Suppressor macrophage treated with lipopolysaccharide for 4 hours (primary cell): ENCODE measurements around the gene CD55.

Source experiments
- DNase-seq: peaks from one replicate; pipeline ENCODE4 v3.0.0-alpha.2; 2020

CD55 gene

DNA sequence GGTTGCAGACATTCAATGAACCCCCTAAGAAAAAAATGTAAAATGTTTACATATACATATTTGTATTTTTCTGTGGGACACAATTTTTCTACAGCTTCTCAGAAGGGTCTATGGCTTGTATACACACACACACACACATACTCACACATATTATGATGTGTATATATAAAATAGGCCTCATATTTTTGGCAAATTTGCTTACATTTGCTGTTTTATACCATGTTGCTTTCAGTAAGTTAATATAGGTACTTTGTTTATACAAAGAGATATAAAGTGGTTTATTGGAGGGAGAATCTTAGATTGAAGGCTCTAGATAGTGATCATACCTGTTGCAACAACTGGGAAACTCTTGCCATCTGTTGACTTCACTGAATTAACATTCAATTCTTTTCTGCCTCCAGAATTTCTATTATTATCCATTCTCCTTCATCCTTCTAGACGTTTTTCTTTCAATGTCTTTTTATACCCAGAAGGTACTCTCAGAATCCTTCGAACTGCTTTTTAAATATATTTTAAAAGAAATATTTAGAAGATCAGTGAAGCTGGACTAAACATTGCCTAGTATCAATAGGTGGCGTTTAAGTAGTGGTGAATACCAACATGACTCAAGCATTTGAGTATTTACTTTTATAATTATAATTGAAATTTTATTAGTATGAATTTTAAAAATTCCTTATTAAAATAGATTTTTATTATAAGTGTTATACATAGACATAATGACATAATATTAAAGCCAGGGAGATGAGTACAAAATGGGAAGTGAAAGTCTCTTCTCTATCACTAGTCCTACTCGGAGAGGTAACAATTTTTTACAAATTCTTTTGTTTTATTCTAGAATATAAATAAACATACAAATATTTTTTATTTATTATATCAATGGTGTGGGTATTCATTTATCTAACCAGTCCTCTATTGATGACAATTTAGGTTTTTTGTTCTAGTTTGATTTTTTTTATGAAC, 10.2 kb downstream of the CD55 start:
- no peak for DNase-seq

DNA sequence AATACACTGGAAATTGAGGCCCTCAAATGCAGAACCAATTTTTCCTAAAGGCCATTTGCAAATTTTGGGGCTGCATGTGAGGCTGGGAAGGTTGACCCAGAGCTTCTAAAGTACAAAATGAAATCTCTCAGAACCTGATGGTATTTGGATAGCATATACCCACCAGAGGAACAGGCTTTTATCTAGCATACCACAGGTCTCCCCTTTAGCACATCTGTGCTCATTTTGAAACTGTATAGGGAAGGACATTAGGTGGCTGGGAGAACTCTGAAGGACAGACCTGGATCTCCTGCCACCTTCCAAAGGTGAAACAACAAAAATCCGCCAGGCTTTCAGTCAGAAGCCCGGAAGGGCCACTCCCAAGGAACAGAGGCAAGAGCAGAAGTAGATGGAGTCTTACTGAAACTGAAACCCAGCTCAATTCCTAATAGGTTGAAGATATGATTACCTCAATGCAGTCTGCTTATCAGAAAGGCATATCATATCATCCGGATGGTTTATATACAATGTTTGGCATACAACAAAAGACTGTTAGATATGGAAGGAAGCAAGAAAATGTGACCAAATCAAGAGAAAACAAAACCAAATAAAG, 11.6 kb downstream of the CD55 start:
- no peak for DNase-seq

DNA sequence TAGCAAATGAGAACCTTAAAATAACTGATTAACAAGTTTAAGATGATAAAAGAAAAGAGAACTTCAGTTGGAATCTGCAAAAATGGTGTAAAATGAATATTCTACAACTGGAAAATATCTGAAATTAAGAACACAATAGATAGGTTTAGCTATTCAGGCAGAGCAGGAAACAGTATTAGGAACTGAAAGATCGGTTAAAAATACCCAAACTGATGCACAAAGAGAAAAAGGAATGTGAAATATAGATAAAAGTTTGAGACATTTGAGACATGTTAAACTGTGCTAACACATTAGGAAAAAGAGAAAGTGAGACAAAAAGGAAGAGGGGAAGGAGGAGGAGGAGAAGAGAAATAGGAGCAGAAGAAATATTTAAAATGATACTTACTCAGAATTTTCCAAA, 12.1 kb downstream of the CD55 start:
- no peak for DNase-seq

DNA sequence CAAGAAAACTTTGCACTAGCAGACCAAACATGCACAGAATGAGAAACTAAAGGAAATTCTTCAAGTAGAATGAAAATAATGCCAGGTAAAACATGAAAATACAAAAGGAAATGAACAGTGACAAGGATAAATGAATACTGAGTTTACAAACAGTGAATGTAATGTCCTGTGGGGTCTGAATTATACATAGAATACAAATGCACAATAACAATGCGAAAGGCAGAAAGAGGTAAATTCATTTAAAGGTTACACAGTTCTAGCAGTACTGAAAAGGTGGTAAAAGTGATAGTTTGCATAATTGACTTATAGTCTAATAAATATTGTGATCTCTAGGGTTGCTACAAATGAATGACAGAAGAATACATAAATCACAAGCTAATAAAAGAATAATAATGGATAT, 12.9 kb downstream of the CD55 start:
- no peak for DNase-seq

DNA sequence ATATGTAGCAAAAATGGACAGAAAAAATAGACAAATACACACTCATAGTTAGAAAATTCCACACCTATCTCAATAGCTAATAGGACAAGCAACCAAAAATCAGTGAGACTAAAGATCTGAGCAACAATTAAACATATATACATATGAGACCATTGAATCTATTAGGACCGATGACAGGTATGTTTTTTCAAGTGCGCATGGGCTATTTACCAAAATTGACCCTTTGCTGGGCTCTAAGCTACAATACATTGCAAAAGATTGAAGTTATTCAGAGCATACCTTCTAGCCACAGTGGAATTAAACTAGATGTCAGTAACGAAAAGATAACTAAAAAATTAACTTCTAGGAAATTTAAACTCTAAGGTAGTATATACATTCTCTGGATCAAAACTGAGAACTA, 13.7 kb downstream of the CD55 start:
- no peak for DNase-seq

DNA sequence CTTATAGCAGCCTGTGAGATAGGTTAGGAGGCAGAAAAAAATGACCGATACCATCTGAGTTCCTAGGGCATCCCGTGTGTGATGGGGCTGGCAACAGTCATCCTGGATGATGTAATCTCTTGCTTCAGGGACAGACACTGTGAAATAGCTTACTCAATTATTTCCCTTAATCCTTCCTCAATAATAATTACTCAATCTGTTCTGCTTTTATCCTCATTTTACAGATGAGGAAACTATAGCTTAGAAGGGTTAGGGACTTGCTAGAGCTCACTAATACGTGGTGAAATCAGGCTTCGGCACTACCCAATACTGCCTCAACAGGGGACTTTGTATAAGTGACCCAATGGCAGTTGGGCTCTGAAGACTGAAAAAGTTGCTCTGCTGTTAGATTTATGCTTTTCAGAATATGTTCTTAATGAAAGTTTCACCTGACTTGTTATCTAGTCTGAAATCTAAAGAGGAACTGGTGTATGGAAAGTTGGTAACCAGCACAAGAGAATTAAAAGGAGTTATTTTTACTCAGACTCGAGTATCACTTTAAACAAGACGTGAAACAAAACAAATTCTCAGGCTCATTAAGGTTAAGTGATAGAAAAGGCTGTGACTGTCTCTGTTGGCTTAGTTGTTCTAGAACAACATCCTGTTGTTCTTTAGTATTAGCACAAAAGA, 14.4 kb downstream of the CD55 start:
- DNase-seq: peak; percentile 91

DNA sequence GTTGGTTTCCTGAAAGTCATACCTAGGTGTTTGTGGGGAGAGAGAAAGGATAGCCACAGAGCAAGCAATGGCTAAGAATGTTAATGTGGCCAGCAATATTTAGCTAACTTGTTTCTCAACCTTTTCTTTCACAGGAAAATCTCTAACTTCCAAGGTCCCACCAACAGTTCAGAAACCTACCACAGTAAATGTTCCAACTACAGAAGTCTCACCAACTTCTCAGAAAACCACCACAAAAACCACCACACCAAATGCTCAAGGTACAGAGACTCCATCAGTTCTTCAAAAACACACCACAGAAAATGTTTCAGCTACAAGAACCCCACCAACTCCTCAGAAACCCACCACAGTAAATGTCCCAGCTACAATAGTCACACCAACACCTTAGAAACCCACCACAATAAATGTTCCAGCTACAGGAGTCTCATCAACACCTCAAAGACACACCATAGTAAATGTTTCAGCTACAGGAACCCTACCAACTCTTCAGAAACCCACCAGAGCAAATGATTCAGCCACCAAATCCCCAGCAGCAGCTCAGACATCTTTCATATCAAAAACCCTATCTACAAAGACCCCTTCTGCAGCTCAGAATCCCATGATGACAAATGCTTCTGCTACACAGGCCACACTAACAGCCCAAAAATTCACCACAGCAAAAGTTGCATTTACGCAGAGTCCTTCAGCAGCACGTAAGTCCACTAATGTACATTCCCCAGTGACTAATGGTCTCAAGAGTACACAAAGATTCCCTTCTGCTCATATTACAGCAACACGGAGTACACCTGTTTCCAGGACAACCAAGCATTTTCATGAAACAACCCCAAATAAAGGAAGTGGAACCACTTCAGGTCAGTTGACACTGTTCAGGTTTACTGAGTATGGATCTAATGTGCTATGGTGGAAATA, 15.3 kb downstream of the CD55 start:
- peak; percentile 53 for DNase-seq

DNA sequence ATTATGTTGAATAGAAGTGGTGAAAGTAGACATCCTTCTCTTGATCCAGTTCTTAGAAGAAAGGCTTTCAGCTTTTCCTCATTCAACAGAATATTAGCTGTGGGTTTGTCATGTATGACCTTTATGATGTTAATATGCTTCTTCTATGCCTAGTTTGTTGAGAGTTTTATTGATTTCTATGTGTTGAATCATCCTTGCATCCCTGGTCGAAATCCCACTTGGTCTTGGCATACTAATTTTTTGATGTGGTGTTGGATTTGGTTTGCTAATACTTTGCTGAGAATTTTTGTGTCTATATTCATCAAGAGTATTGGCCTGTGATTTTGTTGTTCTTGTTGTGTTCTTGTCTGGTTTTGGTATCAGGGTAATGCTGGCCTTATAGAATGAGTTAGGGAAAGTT, 20.9 kb downstream of the CD55 start:
- no peak for DNase-seq

DNA sequence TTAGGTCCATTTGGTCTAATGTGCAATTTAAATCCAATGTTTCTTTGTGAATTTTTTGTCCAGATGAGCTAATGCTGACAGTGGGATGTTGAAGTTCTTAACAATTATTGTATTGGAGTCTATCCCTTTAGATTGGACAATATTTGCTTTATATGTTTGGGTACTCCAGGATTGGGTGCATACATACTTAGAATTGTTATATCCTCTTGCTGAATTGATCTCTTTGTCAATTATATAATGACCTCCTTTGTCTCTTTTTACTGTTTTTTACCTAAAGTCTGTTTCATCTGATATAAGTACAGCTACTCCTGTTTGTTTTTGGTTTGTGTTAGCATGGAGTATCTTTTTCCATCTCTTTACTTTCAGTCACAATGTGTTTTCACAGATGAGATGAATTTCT, 22.2 kb downstream of the CD55 start:
- no peak for DNase-seq

DNA sequence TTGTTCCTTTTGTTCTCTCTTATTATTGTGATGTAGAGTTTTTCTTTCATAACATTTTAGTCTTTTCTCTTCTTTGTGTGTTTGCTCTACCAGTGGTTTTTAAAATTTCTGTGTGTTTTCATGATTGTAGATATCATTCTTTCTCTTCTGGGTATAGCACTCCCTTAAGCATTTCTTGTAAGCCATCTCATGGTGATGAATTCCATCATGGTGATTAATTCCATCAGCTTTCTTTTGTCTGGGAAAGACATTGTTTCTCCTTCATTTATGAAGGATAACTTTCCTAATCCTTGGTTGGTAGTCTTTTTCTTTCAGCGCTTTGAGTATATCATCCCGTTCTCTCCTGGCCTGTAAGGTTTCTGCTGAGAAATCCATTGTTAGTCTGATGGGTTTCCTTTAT, 22.7 kb downstream of the CD55 start:
- DNase-seq: no peak

DNA sequence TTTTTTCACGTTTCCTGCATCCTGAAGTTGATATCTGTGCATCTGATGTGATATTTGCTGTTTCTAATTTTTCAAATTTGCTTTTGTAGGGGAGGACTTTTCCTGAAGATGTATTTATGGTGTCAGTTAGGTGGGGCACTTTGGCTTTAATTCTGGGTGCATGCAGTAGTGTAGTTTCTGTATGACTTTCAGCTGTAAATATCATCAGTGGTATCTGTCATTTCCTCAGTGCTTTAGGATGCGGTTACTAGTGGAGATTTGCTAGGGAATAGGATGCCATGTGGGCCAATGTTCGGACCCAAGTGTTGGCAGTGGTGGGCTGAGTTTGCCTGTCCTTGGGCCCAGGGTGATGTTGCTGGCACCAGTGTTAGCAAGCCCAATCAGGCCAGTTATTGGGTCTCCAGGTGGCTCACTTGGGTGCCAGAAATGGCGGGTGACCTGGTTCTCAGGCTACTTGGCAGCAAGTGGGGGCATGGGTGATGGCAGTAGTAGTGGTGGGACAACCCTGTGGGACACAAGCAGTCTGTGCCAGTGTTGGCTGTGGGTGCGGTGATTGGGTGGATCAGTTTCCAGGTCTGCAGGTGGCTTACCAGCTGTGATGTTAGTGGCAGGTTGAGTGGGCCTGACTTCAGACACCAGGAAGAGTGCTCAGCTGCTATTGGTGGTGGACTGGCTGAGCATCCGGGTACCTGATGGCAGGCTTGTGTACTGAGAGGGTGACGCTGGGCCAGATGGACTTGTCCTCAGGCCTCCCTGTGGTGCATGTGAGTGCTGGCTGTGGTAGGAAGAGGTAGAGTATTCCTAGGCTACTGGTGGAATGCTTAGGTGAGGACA, 24.4 kb downstream of the CD55 start:
- no peak for DNase-seq

DNA sequence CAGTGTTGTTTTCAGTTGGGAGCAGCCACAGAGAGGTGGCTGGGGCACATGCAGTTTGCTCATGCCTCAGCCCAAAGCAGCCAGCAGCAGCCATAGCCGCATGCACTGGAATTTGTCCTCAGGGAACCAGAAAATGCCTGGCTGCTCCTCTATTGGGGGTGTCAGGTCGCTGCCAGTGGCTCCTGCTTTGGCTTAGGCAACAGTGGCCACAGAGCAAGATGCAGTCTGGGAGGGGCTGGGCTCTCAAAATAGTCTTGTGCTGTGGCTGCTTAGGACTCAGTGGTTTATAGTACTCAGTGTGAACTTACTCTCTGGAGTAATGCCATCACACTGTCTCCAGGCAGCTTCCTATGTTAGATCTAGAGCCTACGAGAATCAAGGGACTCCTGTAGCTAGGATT, 25.0 kb downstream of the CD55 start:
- no peak for DNase-seq

DNA sequence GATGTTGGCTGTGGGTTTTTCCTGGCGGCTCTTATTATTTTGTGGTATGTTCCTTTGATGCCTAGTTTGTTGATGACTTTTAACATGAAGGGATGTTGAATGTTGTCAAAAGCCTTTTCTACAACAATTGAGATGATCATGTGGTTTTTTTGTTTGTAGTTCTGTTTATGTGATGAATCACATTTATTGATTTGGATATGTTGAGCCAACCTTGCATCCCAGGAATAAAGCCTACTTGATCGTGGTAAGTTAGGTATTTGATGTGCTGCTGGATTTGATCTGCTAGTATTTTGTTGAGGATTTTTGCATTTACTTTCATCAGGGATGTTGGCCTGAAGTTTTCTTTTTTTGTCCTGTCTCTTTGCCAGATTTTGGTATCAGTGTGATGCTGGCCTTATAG, 28.5 kb downstream of the CD55 start:
- no peak for DNase-seq

DNA sequence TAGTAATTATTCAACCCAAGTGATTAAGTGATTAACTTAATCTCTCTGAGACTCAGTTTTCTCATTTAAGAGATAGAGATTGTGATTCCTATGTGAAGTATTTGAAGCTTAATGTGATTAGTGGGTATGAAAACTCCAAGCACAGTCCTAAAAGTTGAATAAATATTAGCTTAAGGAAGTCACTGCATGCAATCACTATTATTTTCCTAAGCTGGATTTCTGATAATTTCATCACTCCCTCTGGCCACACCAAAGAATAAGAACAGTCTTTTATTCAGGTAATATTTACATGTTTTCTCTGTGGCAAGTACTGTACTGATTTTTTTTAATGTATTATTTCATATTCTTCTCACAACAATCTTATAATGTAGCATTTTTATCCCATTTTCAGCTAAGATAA, 31.1 kb downstream of the CD55 start:
- DNase-seq: no peak

DNA sequence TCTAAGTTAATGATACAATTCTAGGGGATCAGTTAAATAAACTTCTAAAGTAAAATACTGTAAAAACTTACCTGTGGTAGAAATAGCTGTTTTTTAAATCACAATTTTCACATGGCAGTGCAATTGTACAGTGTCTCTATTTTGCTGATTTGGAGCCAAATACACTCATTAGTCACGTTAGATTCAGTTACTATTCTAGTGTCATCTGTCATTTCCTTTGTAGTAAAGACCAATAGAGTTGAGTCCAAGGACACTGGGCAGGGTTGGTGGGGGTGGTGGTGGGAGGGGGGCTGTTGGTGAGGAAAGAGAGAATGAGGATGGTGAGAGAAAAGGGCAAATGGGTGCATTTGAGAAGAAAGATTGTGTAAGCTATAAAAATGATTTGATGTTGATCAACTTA, 33.6 kb downstream of the CD55 start:
- no peak for DNase-seq

DNA sequence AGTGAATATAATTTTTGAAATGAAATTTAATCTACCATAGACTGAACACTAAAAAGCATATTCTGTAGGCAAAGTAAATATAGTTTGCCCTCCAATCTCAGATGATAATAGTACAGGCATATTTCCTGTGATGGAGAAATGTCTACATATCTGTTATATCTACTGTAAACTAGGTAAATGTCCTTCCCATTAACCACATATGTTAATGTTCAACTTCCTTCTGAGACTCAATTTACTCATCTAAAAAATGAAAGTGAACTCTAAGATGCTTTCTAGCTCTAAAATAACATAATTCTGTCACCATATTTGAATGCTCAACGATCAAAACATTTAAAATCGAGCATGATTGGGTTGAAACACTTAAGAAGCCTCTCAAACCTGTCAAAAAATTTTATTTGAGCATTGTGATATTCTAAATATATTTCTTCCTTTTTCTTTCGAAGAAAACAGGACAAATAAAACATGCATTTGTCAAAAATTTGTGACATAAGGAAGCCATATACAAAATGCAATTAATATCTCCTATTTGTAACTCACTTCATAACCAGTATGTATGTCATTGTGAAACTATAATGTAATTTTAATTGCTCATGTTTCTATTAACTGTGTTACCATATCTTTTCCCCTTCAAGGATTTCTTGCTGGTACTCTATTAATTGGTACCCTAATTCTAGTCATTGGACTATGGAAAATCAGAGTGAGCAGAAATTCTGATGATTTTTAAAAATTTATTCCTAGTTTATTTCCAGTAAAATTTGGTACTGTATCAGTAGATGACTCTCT, 34.2 kb downstream of the CD55 start:
- DNase-seq: no peak

DNA sequence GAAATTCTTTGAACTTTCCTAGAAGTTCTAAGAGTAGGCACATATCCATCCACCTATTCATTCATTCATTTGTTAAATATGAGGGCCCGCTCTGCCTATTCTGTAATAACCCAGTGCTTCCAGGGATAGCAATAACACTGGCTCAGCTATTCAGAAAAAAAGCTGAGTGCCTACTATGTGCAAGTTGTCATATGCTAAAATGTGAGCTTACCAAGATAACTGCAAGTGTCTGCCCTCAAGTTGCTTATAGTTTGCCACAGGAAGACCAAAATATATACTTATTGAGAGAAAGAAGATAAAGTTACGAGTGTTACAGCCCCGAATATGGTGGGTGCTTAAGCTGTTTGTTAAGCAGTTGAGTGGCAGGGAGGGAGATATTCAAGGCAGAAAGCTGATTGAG, 39.6 kb downstream of the CD55 start:
- no peak for DNase-seq

DNA sequence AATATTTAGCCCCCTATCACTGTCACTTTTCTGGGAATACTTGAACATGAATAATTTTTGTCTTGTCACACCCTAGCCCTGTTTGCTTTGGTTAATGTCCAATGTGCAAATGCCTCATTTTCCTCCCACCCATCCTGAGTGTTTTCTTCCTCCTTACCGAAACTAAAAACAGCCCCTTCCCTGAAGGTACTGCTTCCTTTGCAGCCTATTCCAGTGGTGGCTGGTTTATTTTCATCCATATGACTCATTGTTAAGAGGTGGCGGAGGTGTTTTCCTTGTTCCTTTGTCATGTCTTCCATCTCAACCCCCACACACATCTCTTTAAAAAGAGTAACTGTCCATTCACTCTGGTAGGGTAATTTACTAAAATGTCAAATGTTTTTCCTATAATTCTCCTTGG, 40.4 kb downstream of the CD55 start:
- peak; percentile 14 for DNase-seq

DNA sequence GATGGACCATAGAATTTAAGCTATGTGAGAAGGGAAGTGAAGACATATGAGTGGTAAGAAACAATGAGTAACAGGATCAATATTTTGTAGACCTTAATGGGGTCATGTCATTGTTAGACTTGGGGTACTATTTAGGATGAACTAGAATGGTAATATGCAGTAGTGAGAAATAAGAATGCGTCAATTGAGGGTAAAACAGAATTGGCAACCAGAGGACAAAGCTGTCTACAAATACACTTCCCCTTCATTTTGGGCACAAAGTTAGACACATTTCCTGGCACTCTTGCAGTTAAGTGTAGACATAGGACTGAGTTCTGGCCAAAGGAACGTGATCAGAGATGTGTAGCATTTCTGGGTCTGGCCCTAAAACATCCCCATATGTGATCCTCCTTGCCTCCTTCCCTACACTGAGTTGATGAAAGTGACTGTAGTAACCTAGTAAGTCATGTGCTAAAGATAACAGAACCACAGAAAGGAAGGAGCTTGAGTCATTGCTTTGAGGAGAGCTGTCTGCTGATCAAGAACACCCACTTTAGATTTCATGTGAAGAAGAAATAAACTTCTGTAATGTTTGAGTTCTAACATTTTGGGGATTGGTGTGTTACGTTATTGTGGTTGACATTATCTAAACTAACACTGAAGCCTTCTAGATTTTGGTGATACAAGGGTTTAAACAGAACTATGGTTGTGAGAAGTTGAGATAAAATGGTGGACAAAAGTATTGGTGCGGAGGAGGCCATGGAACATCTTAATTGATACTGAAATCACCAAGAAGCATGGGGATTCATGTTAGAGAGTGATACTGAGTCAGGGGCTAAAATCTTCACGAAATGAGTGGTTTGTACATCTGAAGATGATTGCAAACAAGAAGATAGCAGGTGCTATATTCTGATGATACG, 41.7 kb downstream of the CD55 start:
- DNase-seq: peak; percentile 73

DNA sequence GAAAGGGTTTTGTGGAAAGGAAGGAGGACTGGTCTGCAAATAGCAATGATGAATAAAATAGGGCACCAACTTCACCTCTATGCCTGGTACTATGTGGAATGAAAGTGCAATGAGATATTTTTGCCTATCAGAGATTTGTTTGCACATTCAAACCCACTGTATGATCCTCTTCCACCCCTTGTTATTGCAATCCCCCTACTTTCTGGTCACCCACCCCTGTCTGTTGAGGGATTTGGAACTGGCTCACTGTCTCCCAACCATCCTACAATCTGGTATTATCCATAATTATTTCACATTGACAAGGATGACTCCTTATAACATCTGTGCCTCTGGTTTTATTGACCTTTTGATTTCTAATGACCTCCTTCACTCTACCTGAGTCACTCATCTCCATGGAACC, 42.4 kb downstream of the CD55 start:
- DNase-seq: no peak
